Brain microvascular endothelial cell (primary cell): ENCODE results near the gene BCL3.

Experiments
- DNase-seq: peaks from one replicate; pipeline ENCODE4 v3.0.0-alpha.2; 2020
- H3K27ac ChIP-seq: fragments of 250-450 bp; sonication (Bioruptor Pico); 2 replicates; pipeline ENCODE4 v1.5.1; 2020; ENCODE audit warnings: mild to moderate bottlenecking, moderate library complexity
- H3K27me3 ChIP-seq: fragments of 250-450 bp; sonication (Bioruptor Pico); replicated peaks from 2 replicates; pipeline ENCODE4 v1.5.1; 2020; ENCODE audit warnings: mild to moderate bottlenecking
- H3K36me3 ChIP-seq: fragments of 250-450 bp; sonication (Bioruptor Pico); replicated peaks from 2 replicates; pipeline ENCODE4 v1.5.1; 2020; ENCODE audit warnings: mild to moderate bottlenecking
- H3K4me3 ChIP-seq: 2 replicates; pipeline ENCODE4 v1.5.1; 2011; ENCODE audit warnings: low read depth, mild to moderate bottlenecking, control low read depth, low read length, moderate library complexity
- in situ Hi-C: cut with HindIII; loops from 2 replicates; pipeline ENCODE4 v1.10.0; 2017; ENCODE audit warnings: low sequenced_read_pairs, low pct_ligation_motif_present
- TF ChIP-seq, protein P1 (sequence below): IDR thresholded peaks from 2 replicates; pipeline ENCODE4 v1.5.1; 2011; ENCODE audit warnings: low read depth, mild to moderate bottlenecking, moderate library complexity, low read length, control low read depth, inconsistent platforms; ENCODE audit errors: missing control alignments

Gene BCL3

GRCh38 chr19:44799627-44800346 lies 51.3 kb downstream of the BCL3 start:
- Histone ChIP-seq H3K4me3 (no peak overlapping the region), H3K27ac (no peak overlapping the region), H3K36me3 (no peaks in the 10 kb centered on the region), H3K27me3 (no peaks in the 10 kb centered on the region)
- TF ChIP-seq, protein P1, sequence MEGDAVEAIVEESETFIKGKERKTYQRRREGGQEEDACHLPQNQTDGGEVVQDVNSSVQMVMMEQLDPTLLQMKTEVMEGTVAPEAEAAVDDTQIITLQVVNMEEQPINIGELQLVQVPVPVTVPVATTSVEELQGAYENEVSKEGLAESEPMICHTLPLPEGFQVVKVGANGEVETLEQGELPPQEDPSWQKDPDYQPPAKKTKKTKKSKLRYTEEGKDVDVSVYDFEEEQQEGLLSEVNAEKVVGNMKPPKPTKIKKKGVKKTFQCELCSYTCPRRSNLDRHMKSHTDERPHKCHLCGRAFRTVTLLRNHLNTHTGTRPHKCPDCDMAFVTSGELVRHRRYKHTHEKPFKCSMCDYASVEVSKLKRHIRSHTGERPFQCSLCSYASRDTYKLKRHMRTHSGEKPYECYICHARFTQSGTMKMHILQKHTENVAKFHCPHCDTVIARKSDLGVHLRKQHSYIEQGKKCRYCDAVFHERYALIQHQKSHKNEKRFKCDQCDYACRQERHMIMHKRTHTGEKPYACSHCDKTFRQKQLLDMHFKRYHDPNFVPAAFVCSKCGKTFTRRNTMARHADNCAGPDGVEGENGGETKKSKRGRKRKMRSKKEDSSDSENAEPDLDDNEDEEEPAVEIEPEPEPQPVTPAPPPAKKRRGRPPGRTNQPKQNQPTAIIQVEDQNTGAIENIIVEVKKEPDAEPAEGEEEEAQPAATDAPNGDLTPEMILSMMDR: no peak
- DNase-seq: no peak
- in situ Hi-C loops: no loop called here

DNA sequence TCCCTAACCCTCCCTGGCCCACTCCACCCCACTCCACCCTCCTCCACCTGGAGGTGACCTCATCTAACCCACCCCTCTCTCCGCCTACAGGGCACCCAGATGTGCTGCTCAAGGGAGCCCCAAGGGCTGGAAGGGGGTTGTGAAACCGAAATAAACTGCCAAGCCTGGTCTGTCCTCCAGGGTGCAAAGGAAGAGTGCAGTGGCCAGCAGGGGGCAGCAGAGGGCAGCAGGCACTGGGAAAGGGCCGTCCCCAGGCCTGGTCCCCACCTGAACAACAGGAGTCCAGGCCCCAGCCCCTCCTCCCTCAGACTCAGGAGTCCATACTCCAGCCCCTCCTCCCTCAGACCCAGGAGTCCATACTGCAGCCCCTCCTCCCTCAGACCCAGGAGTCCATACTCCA lies 52.0 kb downstream of the BCL3 start:
- DNase-seq: peak; percentile 57
- H3K27ac ChIP-seq: no peak overlapping the region
- no peaks in the 10 kb centered on the region for H3K36me3 ChIP-seq
- H3K27me3 ChIP-seq: no peaks in the 10 kb centered on the region
- no peak overlapping the region for H3K4me3 ChIP-seq
- in situ Hi-C loops: no loop called here
- TF ChIP-seq, protein P1: peak; percentile 98

DNA sequence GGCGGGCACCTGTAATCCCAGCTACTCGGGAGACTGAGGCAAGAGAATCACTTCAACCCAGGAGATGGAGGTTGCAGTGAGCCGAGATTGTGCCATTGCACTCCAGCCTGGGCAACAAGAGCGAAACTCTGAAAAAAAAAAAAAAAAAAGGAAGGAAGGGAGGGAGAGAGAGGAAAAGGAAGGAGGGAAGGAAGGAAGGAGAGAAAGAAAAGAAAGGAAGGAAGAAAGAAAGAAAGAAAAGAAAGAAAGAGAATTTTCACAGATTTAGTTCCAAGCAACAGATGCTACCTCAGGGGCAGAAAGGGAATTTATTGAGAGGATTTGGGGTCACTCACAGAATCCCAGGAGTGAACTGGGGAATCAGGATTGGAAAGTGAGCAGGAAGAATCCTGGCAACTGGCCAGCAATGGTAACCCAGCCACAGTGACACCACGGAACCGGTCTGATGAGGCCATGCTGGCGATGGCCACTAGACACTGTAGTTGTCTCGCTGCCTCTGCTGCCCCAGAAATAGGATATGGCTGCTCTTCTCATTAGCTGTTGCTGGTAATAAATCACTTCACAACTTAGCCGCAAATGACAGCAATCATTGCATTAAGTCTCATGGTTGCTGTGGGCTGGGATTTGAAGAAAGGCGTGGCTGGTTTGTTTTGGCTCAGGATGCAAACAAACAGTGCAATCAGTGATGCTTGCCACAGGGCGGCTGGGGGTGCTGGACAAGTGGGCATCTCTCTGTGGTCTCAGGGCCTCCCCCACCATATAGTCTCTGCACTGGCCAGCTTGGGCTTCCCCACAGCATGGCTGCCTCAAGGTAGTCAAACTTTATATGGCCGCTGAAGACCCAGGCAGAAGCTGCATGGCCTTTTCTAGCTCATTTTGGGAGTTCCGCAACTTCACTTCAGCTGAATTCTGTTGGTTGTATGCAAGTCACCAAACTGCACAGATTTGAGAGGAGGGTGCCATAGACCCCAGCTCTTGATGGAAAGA lies 55.2 kb downstream of the BCL3 start:
- in situ Hi-C loops: no loop called here
- Histone ChIP-seq H3K27ac (no peak overlapping the region), H3K4me3 (no peak overlapping the region), H3K27me3 (no peaks in the 10 kb centered on the region), H3K36me3 (no peaks in the 10 kb centered on the region)
- TF ChIP-seq, protein P1: no peak
- DNase-seq: no peak

GRCh38 chr19:44806291-44806690 lies 57.8 kb downstream of the BCL3 start:
- no peak overlapping the region for H3K27ac ChIP-seq
- no peaks in the 10 kb centered on the region for H3K27me3 ChIP-seq
- TF ChIP-seq, protein P1: no peak
- no peak overlapping the region for H3K4me3 ChIP-seq
- DNase-seq: no peak
- H3K36me3 ChIP-seq: no peaks in the 10 kb centered on the region
- in situ Hi-C loops: no loop called here

DNA sequence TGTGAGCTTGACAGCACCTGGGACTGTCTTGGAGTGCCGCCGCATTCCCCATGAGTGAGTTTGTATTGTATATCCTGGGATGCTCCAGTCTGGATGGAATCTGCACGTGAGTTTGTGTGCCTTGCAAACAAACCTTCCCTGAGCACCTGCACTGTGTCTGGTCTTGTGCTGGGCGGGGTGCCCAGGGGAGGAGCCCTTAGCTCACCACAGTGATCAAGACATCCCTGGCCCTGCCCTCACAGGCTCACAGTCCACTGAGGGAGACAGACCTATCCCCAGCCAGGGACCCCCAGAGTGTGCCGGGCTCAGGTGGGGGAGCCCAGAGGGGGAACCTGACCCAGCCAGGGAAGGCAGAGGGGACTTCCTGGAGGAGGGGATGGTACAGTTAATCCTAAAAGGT lies 58.7 kb downstream of the BCL3 start:
- no peak for DNase-seq
- no peaks in the 10 kb centered on the region for H3K27me3 ChIP-seq
- no peaks in the 10 kb centered on the region for H3K36me3 ChIP-seq
- H3K4me3 ChIP-seq: no peak overlapping the region
- no peak overlapping the region for H3K27ac ChIP-seq
- in situ Hi-C loops: no loop called here
- TF ChIP-seq, protein P1: no peak
